Endothelial cell of hepatic sinusoid (primary cell): ENCODE results near the gene CLEC16A.
"Not testable (repeated sequence)": the region's sequence is repeated elsewhere in the genome, so short reads cannot be mapped to it uniquely, and the experiment has no call there.

Experiments
- in situ Hi-C: cut with HindIII; loops from 2 replicates; pipeline ENCODE4 v1.10.0; 2017; ENCODE audit warnings: low sequenced_read_pairs

The CLEC16A gene

DNA sequence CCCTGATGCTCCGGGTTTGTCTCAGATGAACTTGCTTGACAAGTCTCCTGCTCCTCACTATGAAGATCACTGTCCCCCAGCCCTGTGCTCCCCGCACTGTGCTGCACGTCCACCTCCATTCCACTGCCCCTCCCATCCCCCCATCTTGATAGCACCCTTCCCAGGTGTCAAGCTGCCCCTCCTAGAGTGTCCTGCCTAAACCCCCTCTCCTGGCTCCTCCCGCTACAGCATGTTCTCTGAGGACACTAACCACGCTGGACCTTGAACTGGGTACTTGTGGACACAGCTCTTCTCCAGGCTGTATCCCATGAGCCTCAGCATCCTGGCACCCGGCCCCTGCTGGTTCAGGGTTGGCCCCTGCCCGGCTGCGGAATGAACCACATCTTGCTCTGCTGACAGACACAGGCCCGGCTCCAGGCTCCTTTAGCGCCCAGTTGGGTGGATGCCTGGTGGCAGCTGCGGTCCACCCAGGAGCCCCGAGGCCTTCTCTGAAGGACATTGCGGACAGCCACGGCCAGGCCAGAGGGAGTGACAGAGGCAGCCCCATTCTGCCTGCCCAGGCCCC is 20.6 kb upstream of the CLEC16A start:
- in situ Hi-C loops: no loop called here

DNA sequence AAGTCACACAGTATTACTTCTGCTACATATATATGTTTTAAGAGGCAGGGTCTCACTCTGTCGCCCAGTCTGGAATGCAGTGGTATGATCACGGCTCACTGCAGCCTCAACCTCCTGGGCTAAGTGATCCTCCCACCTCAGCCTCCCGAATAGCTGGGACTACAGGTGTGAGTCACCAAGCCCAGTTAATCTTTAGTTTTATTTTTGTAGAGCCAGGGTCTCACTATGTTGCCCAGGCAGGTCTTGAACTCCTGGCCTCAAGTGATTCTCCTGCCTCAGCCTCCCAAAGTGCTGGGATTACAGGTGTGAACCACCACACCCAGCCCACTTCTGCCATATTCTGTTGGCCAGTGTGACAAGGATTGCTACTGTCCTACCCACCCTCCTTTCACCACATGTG is 19.1 kb upstream of the CLEC16A start:
- in situ Hi-C loops: not testable (repeated sequence)

DNA sequence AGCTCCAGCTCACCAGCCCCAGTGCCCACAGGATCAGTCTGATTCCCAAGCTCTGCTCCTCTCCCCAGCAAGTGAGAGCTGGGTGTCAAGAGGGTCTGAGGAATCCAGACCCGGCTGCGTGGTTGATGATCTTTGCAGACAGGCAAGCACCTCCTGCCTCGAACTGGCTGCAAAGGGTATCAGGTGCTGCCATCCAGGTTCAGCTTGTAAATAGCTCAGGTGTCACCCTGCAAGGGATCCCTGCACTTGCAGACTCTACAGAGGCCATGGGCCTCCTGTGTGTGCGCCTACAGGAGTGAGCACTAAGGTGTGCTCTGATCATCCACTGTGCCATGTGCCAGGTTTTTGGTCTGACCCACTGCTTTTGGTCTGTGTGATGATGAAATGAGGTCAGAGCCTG is 18.3 kb upstream of the CLEC16A start:
- in situ Hi-C loops: no loop called here

GRCh38 chr16:10926867-10927266 is 17.5 kb upstream of the CLEC16A start:
- in situ Hi-C loops: no loop called here

DNA sequence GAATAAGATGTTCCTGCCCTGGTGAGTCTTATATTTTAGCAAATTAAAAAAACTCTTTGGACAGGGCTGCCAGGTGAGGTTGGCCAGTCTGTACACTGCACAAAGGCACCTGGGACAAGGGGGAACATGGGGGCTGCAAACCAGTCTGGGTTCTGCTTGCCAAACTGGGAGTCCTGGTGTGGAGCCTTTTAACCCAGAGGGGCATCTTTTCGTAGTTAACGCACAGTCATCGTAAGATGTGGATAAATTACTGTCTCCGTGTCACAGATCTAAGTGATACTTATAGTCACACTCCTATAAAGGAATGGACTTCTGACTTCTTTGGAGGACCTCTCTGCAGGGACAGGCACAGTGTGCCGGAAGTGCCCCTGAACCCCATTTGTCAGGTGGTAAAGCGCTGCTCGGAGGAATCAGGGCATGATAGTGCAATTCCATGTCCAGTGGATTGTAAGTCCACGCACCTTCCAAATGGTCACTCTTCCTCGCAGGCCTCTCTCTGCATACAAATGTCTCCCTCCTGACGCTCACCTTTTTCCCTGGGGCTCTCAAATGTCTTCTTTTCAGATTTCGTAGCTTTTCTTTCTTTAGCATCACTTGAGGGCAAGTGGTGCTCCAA is 16.8 kb upstream of the CLEC16A start:
- in situ Hi-C loops: no loop called here

- in situ Hi-C loops: not testable (repeated sequence)
These were observed 15.3 kb upstream of the CLEC16A start for GRCh38 chr16:10929097-10929496.

DNA sequence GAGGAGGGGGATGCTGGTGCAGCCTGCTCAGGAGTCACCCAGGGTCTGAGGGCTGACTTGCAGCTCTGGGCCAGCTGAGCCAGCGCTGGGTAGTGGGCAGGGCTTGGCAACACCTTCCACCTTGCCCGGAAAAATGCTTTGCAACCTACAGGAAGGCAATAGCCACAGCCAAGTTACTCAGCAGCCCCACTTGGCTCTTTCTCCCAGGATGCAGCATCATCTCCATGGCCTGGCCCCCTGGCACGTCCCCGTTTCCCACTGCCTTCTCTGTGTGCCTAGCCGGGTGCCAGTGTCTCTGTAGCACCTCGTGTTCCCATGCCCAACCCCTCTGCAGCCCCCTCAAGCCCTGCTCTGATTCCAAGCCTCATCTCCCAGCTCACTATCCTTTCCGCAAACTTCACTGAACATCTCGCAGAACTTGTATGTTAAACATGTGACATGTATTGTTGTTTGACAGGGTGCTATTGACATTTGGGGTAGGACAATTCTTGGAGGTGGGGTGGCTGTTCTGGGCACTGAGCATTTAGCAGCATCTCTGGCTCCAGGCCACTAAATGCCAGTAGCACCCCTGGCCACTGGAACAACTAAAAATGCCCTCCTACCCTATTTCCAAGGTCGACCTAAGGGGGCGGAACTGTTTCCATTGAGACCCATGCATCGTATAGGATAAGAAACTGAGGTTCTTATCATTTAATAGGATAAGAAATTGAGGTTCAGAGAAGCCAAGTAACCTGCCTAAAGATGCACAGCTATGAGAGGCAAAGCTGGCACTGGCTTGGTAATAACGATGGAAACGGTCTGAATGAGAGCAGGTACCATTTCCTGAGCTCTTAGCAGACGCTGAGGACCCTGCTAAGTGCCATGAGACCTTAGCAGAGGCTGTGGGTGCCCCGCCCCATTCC is 14.3 kb upstream of the CLEC16A start:
- in situ Hi-C loops: no loop called here

DNA sequence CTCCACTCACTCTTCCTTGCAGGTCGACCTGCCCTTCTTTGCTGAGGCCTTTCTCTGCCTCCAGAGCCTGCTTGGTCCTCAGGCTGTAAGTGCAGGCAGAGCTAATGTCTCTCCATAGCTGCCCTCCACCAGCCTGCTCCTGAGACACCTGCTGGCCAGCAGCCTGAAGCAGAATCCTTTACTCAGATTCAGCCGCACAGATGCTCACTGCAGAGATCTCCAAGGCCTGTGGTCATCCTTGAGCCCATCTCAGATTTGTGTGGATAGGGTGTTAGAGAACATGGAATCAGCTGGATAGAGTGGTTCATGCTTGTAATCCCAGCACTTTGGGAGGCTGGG is 13.6 kb upstream of the CLEC16A start:
- in situ Hi-C loops: no loop called here

- in situ Hi-C loops: no loop called here
These were observed 13.2 kb upstream of the CLEC16A start for GRCh38 chr16:10931134-10931533.

- in situ Hi-C loops: no loop called here
These were observed 12.3 kb upstream of the CLEC16A start for GRCh38 chr16:10931977-10932632.

DNA sequence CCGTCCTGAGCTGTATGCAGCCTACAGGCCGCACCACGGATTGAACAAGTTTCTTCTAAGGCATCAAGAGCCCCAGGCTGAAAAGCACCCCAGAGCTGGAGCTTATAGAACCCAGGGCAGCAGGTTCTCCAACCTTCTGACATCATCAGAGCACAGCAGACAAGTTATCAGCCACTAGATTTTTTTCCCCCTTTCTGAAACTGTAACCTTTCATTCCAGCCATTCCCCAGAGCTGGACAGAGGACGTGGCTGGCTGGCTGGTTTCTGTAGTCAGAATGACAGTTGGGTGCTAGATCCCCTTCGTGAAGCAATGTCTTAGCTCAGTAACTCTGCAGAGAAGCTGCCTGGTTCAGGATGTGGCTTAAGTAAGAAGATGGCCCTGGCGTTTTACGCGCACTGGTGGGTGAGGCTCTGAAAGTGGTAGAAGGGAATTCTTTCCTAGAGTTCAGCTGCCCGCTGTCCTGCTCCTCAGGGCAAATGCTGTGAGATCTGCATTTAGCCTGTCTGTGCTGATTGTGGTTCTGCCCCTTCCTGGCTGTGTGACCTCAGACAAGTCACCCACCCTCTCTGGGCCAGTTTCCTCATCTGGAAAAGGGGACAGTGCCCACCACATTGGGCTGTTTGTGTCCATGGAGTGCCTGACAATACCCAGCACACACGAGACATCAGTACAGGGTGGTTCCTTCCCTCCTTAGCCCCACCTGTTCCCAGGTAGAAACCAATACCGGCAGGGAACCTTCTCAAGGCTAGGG is 11.2 kb upstream of the CLEC16A start:
- in situ Hi-C loops: no loop called here

DNA sequence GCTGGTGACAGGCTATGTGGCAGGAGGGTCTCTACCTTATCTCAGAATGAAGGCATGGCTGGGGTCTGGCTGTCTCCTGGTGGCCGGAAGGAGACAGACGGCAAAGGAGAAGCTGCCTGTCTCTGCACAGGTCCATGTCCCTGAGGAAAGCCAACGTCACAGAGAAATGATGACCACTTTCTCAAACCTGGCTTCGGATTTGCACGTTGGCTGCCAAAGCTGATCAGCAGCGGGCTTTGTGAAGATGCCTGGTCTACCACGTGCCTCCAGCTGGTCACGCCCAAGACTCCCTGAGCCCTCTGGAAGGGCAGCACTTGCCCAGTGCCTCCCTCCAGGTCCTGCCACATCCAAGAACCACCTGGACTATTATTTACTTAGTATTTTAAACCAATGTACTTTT is 10.5 kb upstream of the CLEC16A start:
- in situ Hi-C loops: no loop called here

- in situ Hi-C loops: no loop called here
These were observed 9.8 kb upstream of the CLEC16A start for GRCh38 chr16:10934325-10935107.

GRCh38 chr16:10935226-10935915 is 9.0 kb upstream of the CLEC16A start:
- in situ Hi-C loops: no loop called here

- in situ Hi-C loops: no loop called here
These were observed 7.9 kb upstream of the CLEC16A start for GRCh38 chr16:10936272-10936984.

- in situ Hi-C loops: no loop called here
These were observed 7.1 kb upstream of the CLEC16A start for GRCh38 chr16:10937068-10937859.

- in situ Hi-C loops: no loop called here
These were observed 6.0 kb upstream of the CLEC16A start for GRCh38 chr16:10938321-10938720.
